Breast epithelium (tissue), 4 donors: Measurements from ENCODE around the gene CHRDL1. TPM values are rescaled to one million over a fixed set of nuclear protein-coding genes. Genes with fewer than 3 reads are reported as not detected.
"Not testable (repeated sequence)": the region's sequence is repeated elsewhere in the genome, so short reads cannot be mapped to it uniquely, and the experiment has no call there.

Source experiments
- DNase-seq, 2 donors: peaks; one replicate each; pipeline ENCODE4 v3.0.0-alpha.2; 2019; ENCODE audit warnings: low spot score in 2 of 2
- H3K27ac ChIP-seq, 2 donors: fragments of 200-600 bp; sonication (generic) in 1 of 2; one replicate each; pipeline ENCODE4 v1.5.1; 2016 to 2019; ENCODE audit warnings: mild to moderate bottlenecking in 1 of 2
- H3K27me3 ChIP-seq, 2 donors: fragments of 200-600 bp; sonication (generic) in 1 of 2; one replicate each; pipeline versions ENCODE4 v1.5.1 to v1.6.0; 2017 to 2019; ENCODE audit warnings: control low read depth in 1 of 2, mild to moderate bottlenecking in 1 of 2
- H3K36me3 ChIP-seq: fragments of 200-600 bp; one replicate; pipeline ENCODE4 v1.5.1; 2019
- H3K4me1 ChIP-seq, 2 donors: fragments of 200-600 bp; sonication (generic); one replicate each; pipeline ENCODE4 v1.5.1; 2016 to 2019; ENCODE audit warnings: control low read depth in 1 of 2
- H3K4me3 ChIP-seq, 3 donors: fragments of 200-600 bp; sonication (generic); 1 replicate in 2 of 3; 2 replicates in 1 of 3; pipeline ENCODE4 v1.5.1; 2016 to 2019; ENCODE audit warnings: mild to moderate bottlenecking in 3 of 3, moderate library complexity in 2 of 3
- H3K9me3 ChIP-seq, 2 donors: fragments of 200-600 bp; sonication (generic) in 1 of 2; one replicate each; pipeline ENCODE4 v1.5.1; 2016 to 2019; ENCODE audit warnings: control low read depth in 1 of 2
- POLR2A ChIP-seq: fragments of 450-650 bp; IDR thresholded peaks from one replicate; pipeline ENCODE4 v1.6.1; 2016; ENCODE audit warnings: antibody characterized with exemption, mild to moderate bottlenecking, moderate library complexity
- POLR2AphosphoS5 ChIP-seq, 3 donors: sonication (generic); formaldehyde crosslinking; IDR thresholded peaks; one replicate each; pipeline ENCODE4 v1.6.1; 2017; ENCODE audit warnings: antibody characterized with exemption in 3 of 3
- intact Hi-C: fragments of 100-400 bp; cut with DNase I; formaldehyde crosslinking; loops from one replicate; pipeline ENCODE4 v1.15.1; 2023; ENCODE audit warnings: low total_unique reads
- total RNA-seq, 3 donors: library from RNA; depleted of rRNA; stranded (reverse); fragments of >200 nt; gene quantifications; one replicate each; pipeline ENCODE4 v1.1.0, GENCODE V29; 2016
- TF ChIP-seq, protein P1 (sequence below), 3 donors: fragments of 450-650 bp; IDR thresholded peaks; one replicate each; pipeline ENCODE4 v1.5.1; 2016 to 2017; ENCODE audit warnings: antibody characterized with exemption in 3 of 3, mild to moderate bottlenecking in 3 of 3, moderate library complexity in 3 of 3

Gene CHRDL1, protein sequence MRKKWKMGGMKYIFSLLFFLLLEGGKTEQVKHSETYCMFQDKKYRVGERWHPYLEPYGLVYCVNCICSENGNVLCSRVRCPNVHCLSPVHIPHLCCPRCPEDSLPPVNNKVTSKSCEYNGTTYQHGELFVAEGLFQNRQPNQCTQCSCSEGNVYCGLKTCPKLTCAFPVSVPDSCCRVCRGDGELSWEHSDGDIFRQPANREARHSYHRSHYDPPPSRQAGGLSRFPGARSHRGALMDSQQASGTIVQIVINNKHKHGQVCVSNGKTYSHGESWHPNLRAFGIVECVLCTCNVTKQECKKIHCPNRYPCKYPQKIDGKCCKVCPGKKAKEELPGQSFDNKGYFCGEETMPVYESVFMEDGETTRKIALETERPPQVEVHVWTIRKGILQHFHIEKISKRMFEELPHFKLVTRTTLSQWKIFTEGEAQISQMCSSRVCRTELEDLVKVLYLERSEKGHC
- 100 to 1,000 TPM in 1 of 3 donors, 10 to 100 TPM in 2; 37.3 to 396 (median 72.1) TPM for total RNA-seq

GRCh38 chrX:110795645-110796406 lies at the start of gene CHRDL1:
Gene CHRDL1 (minus strand): TSS chrX:110795817. CDS start chrX:110792181, 3,636 bp downstream.
- no peak for DNase-seq
- Histone ChIP-seq H3K4me1 (no peaks in the 10 kb centered on the region), H3K27me3 (peaks cover 0 to 64% of the 10 kb centered on the region in 2 donors), H3K9me3 (no peaks in the 10 kb centered on the region), H3K4me3 (peak within 1 kb of the TSS; percentile 41 to 63 (median 41)), H3K27ac (peak within 1 kb of the TSS in 1 of 2 donors; percentile 46), H3K36me3 (no peaks in the 10 kb centered on the region)
- no peak for TF ChIP-seq POLR2AphosphoS5 (IDR thresholded peaks at IDR 0.05)
- TF ChIP-seq, protein P1, sequence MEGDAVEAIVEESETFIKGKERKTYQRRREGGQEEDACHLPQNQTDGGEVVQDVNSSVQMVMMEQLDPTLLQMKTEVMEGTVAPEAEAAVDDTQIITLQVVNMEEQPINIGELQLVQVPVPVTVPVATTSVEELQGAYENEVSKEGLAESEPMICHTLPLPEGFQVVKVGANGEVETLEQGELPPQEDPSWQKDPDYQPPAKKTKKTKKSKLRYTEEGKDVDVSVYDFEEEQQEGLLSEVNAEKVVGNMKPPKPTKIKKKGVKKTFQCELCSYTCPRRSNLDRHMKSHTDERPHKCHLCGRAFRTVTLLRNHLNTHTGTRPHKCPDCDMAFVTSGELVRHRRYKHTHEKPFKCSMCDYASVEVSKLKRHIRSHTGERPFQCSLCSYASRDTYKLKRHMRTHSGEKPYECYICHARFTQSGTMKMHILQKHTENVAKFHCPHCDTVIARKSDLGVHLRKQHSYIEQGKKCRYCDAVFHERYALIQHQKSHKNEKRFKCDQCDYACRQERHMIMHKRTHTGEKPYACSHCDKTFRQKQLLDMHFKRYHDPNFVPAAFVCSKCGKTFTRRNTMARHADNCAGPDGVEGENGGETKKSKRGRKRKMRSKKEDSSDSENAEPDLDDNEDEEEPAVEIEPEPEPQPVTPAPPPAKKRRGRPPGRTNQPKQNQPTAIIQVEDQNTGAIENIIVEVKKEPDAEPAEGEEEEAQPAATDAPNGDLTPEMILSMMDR (IDR thresholded peaks at IDR 0.05) = no peak
- TF ChIP-seq POLR2A = no peak
- intact Hi-C loops = no loop called here

- Histone ChIP-seq H3K36me3 (no peaks in the 10 kb centered on the region), H3K4me3 (no peak overlapping the region), H3K9me3 (no peaks in the 10 kb centered on the region), H3K27me3 (peaks cover 0 to 47% of the 10 kb centered on the region in 2 donors), H3K4me1 (no peaks in the 10 kb centered on the region), H3K27ac (no peak overlapping the region)
- no peak for TF ChIP-seq POLR2A
- no peak for TF ChIP-seq POLR2AphosphoS5 (IDR thresholded peaks at IDR 0.05)
- TF ChIP-seq, protein P1 (IDR thresholded peaks at IDR 0.05) = no peak
- intact Hi-C loops = no loop called here
- no peak for DNase-seq
These were observed 41.4 kb upstream of the CHRDL1 start for GRCh38 chrX:110836982-110837381.

DNA sequence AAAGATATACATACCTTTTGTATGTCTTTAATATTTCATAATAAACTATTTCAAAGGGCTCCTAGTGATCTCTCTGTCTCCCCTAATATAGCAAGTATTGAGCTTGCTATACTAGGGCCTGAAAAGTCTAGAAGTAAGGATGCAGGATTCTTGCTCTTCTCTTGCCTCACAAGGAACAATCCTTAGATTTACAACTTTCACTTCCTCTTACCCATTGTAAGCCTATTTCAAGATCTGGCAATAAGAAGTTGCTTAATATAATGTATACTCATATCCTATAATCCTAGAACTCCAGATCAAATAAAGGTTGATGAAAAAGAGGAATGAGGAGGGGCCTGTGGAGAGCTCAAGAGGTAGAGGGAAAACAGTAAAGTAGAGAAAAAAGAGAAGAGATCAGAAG lies 40.8 kb upstream of the CHRDL1 start:
- Histone ChIP-seq H3K27ac (no peak overlapping the region), H3K27me3 (peaks cover 0 to 44% of the 10 kb centered on the region in 2 donors), H3K9me3 (no peaks in the 10 kb centered on the region), H3K4me3 (no peak overlapping the region), H3K4me1 (no peaks in the 10 kb centered on the region), H3K36me3 (no peaks in the 10 kb centered on the region)
- DNase-seq = no peak
- intact Hi-C loops = no loop called here
- TF ChIP-seq POLR2A = no peak
- no peak for TF ChIP-seq POLR2AphosphoS5 (IDR thresholded peaks at IDR 0.05)

DNA sequence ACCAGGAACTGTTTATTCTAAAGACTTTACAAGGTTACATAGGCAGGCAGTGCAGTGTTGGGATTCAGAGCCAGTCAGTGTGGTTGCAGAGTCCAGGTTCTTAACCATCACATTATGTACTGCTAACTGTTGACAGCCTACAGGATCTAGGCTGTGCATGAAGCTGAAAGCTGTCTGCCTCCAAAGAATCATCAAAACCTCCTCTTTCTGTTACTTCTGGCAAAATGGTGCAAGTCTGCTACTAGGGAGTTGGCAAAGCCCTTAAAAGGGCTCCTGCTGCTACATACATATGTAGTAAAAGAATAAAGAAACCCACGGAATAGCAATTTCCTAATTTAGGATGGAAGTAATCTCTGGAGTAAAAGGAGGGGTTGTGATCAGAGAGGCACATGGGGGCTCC lies 40.4 kb upstream of the CHRDL1 start:
- Histone ChIP-seq H3K4me3 (no peak overlapping the region), H3K36me3 (no peaks in the 10 kb centered on the region), H3K27ac (no peak overlapping the region), H3K27me3 (peaks cover 0 to 44% of the 10 kb centered on the region in 2 donors), H3K9me3 (no peaks in the 10 kb centered on the region), H3K4me1 (no peaks in the 10 kb centered on the region)
- TF ChIP-seq, protein P1 (IDR thresholded peaks at IDR 0.05) = no peak
- no peak for TF ChIP-seq POLR2A
- TF ChIP-seq POLR2AphosphoS5 (IDR thresholded peaks at IDR 0.05) = no peak
- intact Hi-C loops = no loop called here
- no peak for DNase-seq

DNA sequence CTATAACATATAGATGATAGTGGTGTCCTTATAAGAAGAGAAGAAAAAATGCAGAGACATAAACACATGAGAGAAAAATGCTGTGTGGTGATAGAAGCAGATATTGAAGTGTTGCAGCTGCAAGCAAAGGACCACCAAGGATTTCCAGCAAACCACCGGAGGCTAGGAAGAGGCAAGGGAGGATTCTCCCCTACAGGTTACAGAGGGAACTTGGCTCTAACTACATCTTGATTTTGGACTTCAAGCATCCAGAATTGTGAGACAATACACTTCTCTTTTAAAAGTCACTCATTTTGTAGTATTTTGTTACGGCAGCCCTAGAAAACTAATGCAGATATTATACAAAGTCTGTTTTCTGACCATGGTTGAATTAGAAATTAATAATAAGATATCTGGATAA lies 30.4 kb upstream of the CHRDL1 start:
- H3K9me3 ChIP-seq = peaks cover 0 to 7% of the 10 kb centered on the region in 2 donors
- no peaks in the 10 kb centered on the region for H3K36me3 ChIP-seq
- H3K27me3 ChIP-seq = peaks cover 0 to 27% of the 10 kb centered on the region in 2 donors
- intact Hi-C loops = no loop called here
- no peaks in the 10 kb centered on the region for H3K4me1 ChIP-seq
- H3K4me3 ChIP-seq = no peak overlapping the region
- DNase-seq = no peak
- H3K27ac ChIP-seq = no peak overlapping the region
- TF ChIP-seq, protein P1 (IDR thresholded peaks at IDR 0.05) = no peak
- TF ChIP-seq POLR2AphosphoS5 (IDR thresholded peaks at IDR 0.05) (no peak), POLR2A (no peak)

GRCh38 chrX:110816543-110816942 lies 20.9 kb upstream of the CHRDL1 start:
- intact Hi-C loops = not testable (repeated sequence)

More at GRCh38 chrX:110816543-110816942, 20.9 kb upstream of the CHRDL1 start:
- DNase-seq, H3K36me3 ChIP-seq, H3K27ac ChIP-seq, H3K4me3 ChIP-seq, H3K9me3 ChIP-seq, H3K4me1 ChIP-seq: not testable (repeated sequence)
- peaks cover 0 to 18% of the 10 kb centered on the region in 2 donors for H3K27me3 ChIP-seq
